Measurements from ENCODE around the gene ECPAS. TPM values are rescaled to one million over a fixed set of nuclear protein-coding genes. Genes with fewer than 3 reads are reported as not detected.

ECPAS gene
- 122 TPM for total RNA-seq

GRCh38 chr9:111483858-111484571 lies at the start of gene ECPAS:
TSS of gene ECPAS (minus strand) at chr9:111484383. CDS start at chr9:111472918, 11,465 bp downstream.

GRCh38 chr9:111525056-111525977 lies 41.1 kb upstream of the ECPAS start, which contains the start of gene ZNF483:
TSS of gene ZNF483 (plus strand) at chr9:111525179. CDS start at chr9:111527396, 2,217 bp downstream.

GRCh38 chr9:111330124-111330523 lies 154.1 kb downstream of the ECPAS start, which contains the start of gene OR2K2:
TSS of gene OR2K2 (minus strand) at chr9:111330224. CDS start at chr9:111328433, 1,791 bp downstream.

Small RNAs within 50 kb of the gene (small RNA-seq; reads per million reads assigned to genes)
- not detected for gene RNA5SP294 (ENCODE audit: low replicate concordance)

Other genes with a start within 250 kb of the ECPAS start
- gene OR2K2, start 154.2 kb downstream of the ECPAS start, total RNA-seq, result 0.63 TPM
- gene ZNF483, start 40.8 kb upstream of the ECPAS start, total RNA-seq, result 45.7 TPM
- gene PTGR1, start 115.3 kb upstream of the ECPAS start, total RNA-seq, result 7.5 TPM
- gene DNAJC25, start 147.0 kb upstream of the ECPAS start, total RNA-seq, result 5.3 TPM
- gene GNG10, start 177.2 kb upstream of the ECPAS start, total RNA-seq, result 24.1 TPM

Data from parietal lobe (tissue), 2 donors.